Liver (tissue), 9 donors: ENCODE data around the gene TMEM212. TPM values are rescaled to one million over a fixed set of nuclear protein-coding genes. Genes with fewer than 3 reads are reported as not detected.

Experiments used
- DNase-seq: peaks from one replicate; pipeline ENCODE4 v3.0.0-alpha.2; 2017; ENCODE audit warnings: low spot score
- H3K27ac ChIP-seq, 2 donors: one replicate each; pipeline ENCODE4 v1.7.0; 2013; ENCODE audit warnings: inconsistent platforms in 2 of 2, low read length in 2 of 2, control low read depth in 1 of 2, low read depth in 1 of 2, mild to moderate bottlenecking in 1 of 2
- H3K27me3 ChIP-seq, 4 donors: one replicate each; pipeline versions ENCODE4 v1.6.1 to v1.7.0; 2013; ENCODE audit warnings: low read length in 3 of 4, inconsistent platforms in 1 of 4, mild to moderate bottlenecking in 1 of 4, moderate library complexity in 1 of 4; ENCODE audit not compliant: control insufficient read depth in 4 of 4, insufficient read depth in 4 of 4
- H3K36me3 ChIP-seq, 4 donors: one replicate each; pipeline versions ENCODE4 v1.6.1 to v1.7.0; 2013; ENCODE audit warnings: low read length in 3 of 4, mild to moderate bottlenecking in 3 of 4, low read depth in 1 of 4, moderate library complexity in 1 of 4; ENCODE audit not compliant: control insufficient read depth in 4 of 4, insufficient read depth in 3 of 4
- H3K4me1 ChIP-seq, 4 donors: one replicate each; pipeline versions ENCODE4 v1.6.1 to v1.7.0; 2013; ENCODE audit warnings: low read length in 3 of 4, mild to moderate bottlenecking in 3 of 4, moderate library complexity in 1 of 4; ENCODE audit not compliant: control insufficient read depth in 4 of 4, insufficient read depth in 4 of 4
- H3K4me3 ChIP-seq, 3 donors: one replicate each; pipeline versions ENCODE4 v1.6.1 to v1.7.0; 2013; ENCODE audit warnings: low read length in 3 of 3, control low read depth in 1 of 3, low read depth in 1 of 3, mild to moderate bottlenecking in 1 of 3
- H3K9ac ChIP-seq, 2 donors: one replicate each; pipeline ENCODE4 v1.7.0; 2013; ENCODE audit warnings: low read length in 2 of 2, mild to moderate bottlenecking in 2 of 2, moderate library complexity in 2 of 2, control low read depth in 1 of 2, low read depth in 1 of 2
- H3K9me3 ChIP-seq, 4 donors: one replicate each; pipeline versions ENCODE4 v1.6.1 to v1.7.0; 2013; ENCODE audit warnings: low read length in 3 of 4; ENCODE audit not compliant: control insufficient read depth in 4 of 4
- FOXA2 ChIP-seq: IDR thresholded peaks from 2 replicates; pipeline ENCODE4 v1.6.1; 2016; ENCODE audit warnings: antibody characterized with exemption
- HNF4A ChIP-seq, 2 donors: conservative IDR thresholded peaks; 2 replicates each; pipeline ENCODE4 v1.6.1; 2016; ENCODE audit warnings: antibody characterized with exemption in 2 of 2, mild to moderate bottlenecking in 2 of 2
- JUND ChIP-seq, 2 donors: IDR thresholded peaks; 2 replicates each; pipeline ENCODE4 v1.6.1; 2016; ENCODE audit warnings: antibody characterized with exemption in 2 of 2
- NR2F2 ChIP-seq: IDR thresholded peaks from 2 replicates; pipeline ENCODE4 v1.6.1; 2016; ENCODE audit warnings: antibody characterized with exemption
- RAD21 ChIP-seq, 2 donors: IDR thresholded peaks; 2 replicates each; pipeline ENCODE4 v1.6.1; 2016; ENCODE audit warnings: antibody characterized with exemption in 2 of 2, mild to moderate bottlenecking in 2 of 2
- RXRA ChIP-seq, 2 donors: IDR thresholded peaks; 2 replicates each; pipeline ENCODE4 v1.6.1; 2017 to 2018; ENCODE audit warnings: antibody characterized with exemption in 2 of 2, mild to moderate bottlenecking in 1 of 2
- YY1 ChIP-seq: IDR thresholded peaks from 2 replicates; pipeline ENCODE4 v1.6.1; 2016; ENCODE audit warnings: antibody characterized with exemption, mild to moderate bottlenecking
- WGBS: extraction: QIAGEN DNeasy Blood & Tissue Kit; methylation state at CpG from one replicate; pipeline ENCODE4 v1.1.7; 2013; 5-methylcytosine and 5-hydroxymethylcytosine counted together
- polyA plus RNA-seq, 2 donors: library from polyadenylated mRNA; stranded (reverse) in 1 of 2; unstranded in 1 of 2; fragments of 200-250 nt in 1 of 2; fragments of >200 nt in 1 of 2; fragmentation: Nextera tagmentation in 1 of 2; extraction: Ambion mirVana in 1 of 2; gene quantifications; one replicate each; pipeline versions ENCODE4 v1.2.1 to v1.2.3, GENCODE V29; 2013 to 2015
- total RNA-seq, 2 donors: library from RNA; depleted of rRNA; stranded (reverse); fragments of >200 nt; gene quantifications; one replicate each; pipeline ENCODE4 v1.2.3, GENCODE V29; 2014
- TF ChIP-seq, protein P1 (sequence below): IDR thresholded peaks from 2 replicates; pipeline ENCODE4 v1.6.1; 2016; ENCODE audit warnings: antibody characterized with exemption, mild to moderate bottlenecking
- TF ChIP-seq, protein P2 (sequence below): IDR thresholded peaks from 2 replicates; pipeline ENCODE4 v1.6.1; 2016; ENCODE audit warnings: antibody characterized with exemption
- TF ChIP-seq, protein P3 (sequence below): fragments of 150-350 bp; IDR thresholded peaks from 2 replicates; pipeline ENCODE4 v1.5.1; 2017; ENCODE audit warnings: improper control_type of control experiment, low read depth, low read length; ENCODE audit not compliant: missing input control
- TF ChIP-seq, protein P4 (sequence below): IDR thresholded peaks from 2 replicates; pipeline ENCODE4 v1.6.1; 2016; ENCODE audit warnings: antibody characterized with exemption
- donor health status: healthy.
- donor health status: healthy.
- donor health status: healthy.
- donor health status: healthy.
- donor health status: healthy.

The TMEM212 gene
- total and polyA plus RNA-seq, 4 donors, result not detected

DNA sequence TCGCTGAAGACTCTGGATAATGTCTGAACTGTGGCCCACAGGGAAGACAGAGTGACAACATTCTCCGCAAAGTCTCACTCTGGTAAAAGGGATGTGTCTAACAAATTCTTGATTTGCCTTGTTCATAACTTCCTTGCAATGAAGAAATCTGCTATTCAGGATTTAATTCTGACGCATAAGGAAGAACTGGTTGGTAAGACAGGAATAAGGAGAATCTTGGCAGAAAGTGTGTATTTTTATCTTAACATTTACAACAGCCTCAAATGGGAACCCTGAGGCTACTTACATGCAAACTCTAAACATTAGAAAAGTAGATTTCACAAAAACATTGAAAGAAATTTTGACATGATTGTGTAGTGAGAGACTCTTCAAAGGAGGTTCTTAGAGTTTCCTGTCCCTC lies 22.1 kb upstream of the TMEM212 start:
- H3K9me3 ChIP-seq, result no peaks in the 10 kb centered on the region

DNA sequence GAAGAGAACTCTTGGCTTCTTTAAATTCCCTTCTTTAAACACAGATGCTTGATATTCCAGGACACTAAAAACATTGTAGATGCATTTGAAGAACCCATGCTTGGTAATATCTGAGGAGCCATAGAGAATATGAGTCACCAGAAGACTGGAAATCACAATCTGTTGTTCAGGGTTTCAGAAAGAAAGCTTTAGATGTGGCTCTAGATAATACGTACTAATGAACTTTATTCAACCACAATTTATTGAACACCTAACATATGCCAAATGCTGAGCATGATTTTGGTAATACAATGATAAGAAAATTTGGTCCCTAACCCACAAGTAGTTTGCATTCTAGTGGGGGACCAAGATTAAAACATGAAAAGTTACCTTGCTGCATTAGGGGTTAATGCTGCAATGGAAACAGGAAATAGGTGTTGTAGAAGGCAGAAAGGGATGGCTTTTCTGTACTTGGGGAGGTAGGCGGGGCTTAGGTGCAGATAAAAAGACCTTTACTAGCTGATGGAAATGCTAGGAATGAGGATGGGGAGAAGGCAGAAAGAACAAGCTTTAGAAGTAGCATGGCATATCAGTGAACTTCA lies 21.3 kb upstream of the TMEM212 start:
- TF ChIP-seq JUND (IDR thresholded peaks at IDR 0.05), result no peak
- TF ChIP-seq, protein P1, sequence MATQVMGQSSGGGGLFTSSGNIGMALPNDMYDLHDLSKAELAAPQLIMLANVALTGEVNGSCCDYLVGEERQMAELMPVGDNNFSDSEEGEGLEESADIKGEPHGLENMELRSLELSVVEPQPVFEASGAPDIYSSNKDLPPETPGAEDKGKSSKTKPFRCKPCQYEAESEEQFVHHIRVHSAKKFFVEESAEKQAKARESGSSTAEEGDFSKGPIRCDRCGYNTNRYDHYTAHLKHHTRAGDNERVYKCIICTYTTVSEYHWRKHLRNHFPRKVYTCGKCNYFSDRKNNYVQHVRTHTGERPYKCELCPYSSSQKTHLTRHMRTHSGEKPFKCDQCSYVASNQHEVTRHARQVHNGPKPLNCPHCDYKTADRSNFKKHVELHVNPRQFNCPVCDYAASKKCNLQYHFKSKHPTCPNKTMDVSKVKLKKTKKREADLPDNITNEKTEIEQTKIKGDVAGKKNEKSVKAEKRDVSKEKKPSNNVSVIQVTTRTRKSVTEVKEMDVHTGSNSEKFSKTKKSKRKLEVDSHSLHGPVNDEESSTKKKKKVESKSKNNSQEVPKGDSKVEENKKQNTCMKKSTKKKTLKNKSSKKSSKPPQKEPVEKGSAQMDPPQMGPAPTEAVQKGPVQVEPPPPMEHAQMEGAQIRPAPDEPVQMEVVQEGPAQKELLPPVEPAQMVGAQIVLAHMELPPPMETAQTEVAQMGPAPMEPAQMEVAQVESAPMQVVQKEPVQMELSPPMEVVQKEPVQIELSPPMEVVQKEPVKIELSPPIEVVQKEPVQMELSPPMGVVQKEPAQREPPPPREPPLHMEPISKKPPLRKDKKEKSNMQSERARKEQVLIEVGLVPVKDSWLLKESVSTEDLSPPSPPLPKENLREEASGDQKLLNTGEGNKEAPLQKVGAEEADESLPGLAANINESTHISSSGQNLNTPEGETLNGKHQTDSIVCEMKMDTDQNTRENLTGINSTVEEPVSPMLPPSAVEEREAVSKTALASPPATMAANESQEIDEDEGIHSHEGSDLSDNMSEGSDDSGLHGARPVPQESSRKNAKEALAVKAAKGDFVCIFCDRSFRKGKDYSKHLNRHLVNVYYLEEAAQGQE, result no peak
- no peak for DNase-seq
- WGBS, result 47% methylated on average over 2 of the region's 2 CpGs
- Histone ChIP-seq H3K4me3 (no peak overlapping the region), H3K36me3 (no peaks in the 10 kb centered on the region), H3K27ac (no peak overlapping the region), H3K27me3 (no peaks in the 10 kb centered on the region), H3K4me1 (peaks cover 0 to 5% (median 0%) of the 10 kb centered on the region in 4 donors), H3K9me3 (no peaks in the 10 kb centered on the region), H3K9ac (no peak overlapping the region)

More for the DNA sequence above, 22.1 kb upstream of the TMEM212 start:
- 94% methylated on average over 3 of the region's 3 CpGs for WGBS
- Histone ChIP-seq H3K27me3 (no peaks in the 10 kb centered on the region), H3K27ac (no peak overlapping the region), H3K4me1 (peaks cover 0 to 5% (median 0%) of the 10 kb centered on the region in 4 donors), H3K9ac (no peak overlapping the region), H3K36me3 (no peaks in the 10 kb centered on the region), H3K4me3 (no peak overlapping the region)
- no peak for DNase-seq
- no peak for TF ChIP-seq YY1
- no peak for TF ChIP-seq RXRA (IDR thresholded peaks at IDR 0.05)
- TF ChIP-seq NR2F2, result no peak
- TF ChIP-seq HNF4A (conservative IDR thresholded peaks at IDR 0.05), result no peak
- TF ChIP-seq FOXA2, result no peak
- TF ChIP-seq, protein P1, result no peak
- TF ChIP-seq, protein P2, sequence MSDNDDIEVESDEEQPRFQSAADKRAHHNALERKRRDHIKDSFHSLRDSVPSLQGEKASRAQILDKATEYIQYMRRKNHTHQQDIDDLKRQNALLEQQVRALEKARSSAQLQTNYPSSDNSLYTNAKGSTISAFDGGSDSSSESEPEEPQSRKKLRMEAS, result no peak
- TF ChIP-seq, protein P3, sequence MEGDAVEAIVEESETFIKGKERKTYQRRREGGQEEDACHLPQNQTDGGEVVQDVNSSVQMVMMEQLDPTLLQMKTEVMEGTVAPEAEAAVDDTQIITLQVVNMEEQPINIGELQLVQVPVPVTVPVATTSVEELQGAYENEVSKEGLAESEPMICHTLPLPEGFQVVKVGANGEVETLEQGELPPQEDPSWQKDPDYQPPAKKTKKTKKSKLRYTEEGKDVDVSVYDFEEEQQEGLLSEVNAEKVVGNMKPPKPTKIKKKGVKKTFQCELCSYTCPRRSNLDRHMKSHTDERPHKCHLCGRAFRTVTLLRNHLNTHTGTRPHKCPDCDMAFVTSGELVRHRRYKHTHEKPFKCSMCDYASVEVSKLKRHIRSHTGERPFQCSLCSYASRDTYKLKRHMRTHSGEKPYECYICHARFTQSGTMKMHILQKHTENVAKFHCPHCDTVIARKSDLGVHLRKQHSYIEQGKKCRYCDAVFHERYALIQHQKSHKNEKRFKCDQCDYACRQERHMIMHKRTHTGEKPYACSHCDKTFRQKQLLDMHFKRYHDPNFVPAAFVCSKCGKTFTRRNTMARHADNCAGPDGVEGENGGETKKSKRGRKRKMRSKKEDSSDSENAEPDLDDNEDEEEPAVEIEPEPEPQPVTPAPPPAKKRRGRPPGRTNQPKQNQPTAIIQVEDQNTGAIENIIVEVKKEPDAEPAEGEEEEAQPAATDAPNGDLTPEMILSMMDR, result no peak
- no peak for TF ChIP-seq RAD21 (IDR thresholded peaks at IDR 0.05)
- TF ChIP-seq, protein P4, sequence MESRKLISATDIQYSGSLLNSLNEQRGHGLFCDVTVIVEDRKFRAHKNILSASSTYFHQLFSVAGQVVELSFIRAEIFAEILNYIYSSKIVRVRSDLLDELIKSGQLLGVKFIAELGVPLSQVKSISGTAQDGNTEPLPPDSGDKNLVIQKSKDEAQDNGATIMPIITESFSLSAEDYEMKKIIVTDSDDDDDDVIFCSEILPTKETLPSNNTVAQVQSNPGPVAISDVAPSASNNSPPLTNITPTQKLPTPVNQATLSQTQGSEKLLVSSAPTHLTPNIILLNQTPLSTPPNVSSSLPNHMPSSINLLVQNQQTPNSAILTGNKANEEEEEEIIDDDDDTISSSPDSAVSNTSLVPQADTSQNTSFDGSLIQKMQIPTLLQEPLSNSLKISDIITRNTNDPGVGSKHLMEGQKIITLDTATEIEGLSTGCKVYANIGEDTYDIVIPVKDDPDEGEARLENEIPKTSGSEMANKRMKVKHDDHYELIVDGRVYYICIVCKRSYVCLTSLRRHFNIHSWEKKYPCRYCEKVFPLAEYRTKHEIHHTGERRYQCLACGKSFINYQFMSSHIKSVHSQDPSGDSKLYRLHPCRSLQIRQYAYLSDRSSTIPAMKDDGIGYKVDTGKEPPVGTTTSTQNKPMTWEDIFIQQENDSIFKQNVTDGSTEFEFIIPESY, result no peak
